GM12875 (cell line): ENCODE results near the gene GCNT2.
"Not testable (repeated sequence)": the region's sequence is repeated elsewhere in the genome, so short reads cannot be mapped to it uniquely, and the experiment has no call there.

Experiments
- H3K4me3 ChIP-seq: one replicate; pipeline ENCODE4 v1.5.1; 2011; ENCODE audit warnings: low read depth, low read length, control low read depth
- TF ChIP-seq, protein P1 (sequence below): IDR thresholded peaks from 2 replicates; pipeline ENCODE4 v1.5.1; 2011; ENCODE audit warnings: low read depth, mild to moderate bottlenecking, control low read depth, inconsistent platforms, low read length, moderate library complexity, borderline replicate concordance; ENCODE audit not compliant: insufficient read depth

GCNT2 gene

DNA sequence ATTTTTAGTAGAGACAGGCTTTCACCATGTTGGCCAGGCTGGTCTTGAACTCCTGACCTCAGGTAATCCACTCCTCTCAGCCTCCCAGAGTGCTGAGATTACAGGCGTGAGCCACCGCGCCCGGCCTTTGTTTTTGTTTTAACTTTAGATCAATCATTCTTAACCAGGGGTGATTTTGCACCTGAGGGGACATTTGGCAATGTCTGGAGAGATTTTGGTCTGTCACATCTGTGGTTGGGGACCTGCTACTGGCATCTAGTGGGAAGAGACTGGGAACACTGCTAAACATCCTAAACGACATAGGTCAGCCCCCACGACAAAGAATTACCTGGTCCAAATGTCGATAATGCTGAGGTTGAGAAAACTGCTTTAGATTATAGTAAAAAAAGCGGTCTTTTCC is 91.0 kb downstream of the GCNT2 start:
- TF ChIP-seq, protein P1, sequence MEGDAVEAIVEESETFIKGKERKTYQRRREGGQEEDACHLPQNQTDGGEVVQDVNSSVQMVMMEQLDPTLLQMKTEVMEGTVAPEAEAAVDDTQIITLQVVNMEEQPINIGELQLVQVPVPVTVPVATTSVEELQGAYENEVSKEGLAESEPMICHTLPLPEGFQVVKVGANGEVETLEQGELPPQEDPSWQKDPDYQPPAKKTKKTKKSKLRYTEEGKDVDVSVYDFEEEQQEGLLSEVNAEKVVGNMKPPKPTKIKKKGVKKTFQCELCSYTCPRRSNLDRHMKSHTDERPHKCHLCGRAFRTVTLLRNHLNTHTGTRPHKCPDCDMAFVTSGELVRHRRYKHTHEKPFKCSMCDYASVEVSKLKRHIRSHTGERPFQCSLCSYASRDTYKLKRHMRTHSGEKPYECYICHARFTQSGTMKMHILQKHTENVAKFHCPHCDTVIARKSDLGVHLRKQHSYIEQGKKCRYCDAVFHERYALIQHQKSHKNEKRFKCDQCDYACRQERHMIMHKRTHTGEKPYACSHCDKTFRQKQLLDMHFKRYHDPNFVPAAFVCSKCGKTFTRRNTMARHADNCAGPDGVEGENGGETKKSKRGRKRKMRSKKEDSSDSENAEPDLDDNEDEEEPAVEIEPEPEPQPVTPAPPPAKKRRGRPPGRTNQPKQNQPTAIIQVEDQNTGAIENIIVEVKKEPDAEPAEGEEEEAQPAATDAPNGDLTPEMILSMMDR, result no peak
- no peak overlapping the region for H3K4me3 ChIP-seq

DNA sequence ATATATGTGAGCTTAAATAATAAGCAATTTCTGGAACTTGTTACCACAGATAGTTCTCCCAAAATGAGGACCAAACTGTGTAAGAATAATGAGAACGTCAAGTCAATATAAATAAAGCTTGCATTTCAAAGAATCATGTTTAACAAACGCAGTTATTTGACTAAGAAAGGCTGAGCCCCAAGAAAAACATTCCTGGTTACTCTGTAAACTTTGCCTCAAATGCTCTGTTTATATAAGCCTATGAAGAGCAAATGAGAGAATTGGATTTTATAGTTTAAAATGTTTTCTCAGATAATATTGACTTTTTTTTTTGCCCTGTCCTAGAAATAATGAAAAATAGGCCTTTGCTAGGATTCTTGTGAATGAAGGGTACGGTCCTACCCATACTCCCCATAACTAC is 91.9 kb downstream of the GCNT2 start:
- TF ChIP-seq, protein P1, result no peak
- H3K4me3 ChIP-seq, result no peak overlapping the region

DNA sequence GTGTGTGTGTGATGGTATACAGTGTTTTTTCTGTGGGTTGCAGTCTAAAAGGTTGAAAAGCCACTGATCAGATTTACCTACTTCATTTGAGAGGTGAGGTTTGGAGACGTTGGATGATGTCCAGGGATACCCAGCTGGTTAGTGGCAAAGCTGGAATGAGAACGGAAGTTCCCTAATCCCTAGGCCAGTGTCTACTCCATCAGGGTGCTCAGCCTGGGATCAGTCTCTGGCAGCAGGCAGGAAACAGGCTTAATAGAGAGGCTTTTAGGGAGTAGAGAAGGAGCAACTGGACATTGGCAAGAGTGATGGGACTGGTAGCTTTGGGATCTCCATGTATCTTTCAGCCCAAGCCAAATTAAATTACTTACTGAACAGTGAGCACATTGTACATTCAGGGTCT is 92.6 kb downstream of the GCNT2 start:
- no peak overlapping the region for H3K4me3 ChIP-seq
- TF ChIP-seq, protein P1, result no peak

DNA sequence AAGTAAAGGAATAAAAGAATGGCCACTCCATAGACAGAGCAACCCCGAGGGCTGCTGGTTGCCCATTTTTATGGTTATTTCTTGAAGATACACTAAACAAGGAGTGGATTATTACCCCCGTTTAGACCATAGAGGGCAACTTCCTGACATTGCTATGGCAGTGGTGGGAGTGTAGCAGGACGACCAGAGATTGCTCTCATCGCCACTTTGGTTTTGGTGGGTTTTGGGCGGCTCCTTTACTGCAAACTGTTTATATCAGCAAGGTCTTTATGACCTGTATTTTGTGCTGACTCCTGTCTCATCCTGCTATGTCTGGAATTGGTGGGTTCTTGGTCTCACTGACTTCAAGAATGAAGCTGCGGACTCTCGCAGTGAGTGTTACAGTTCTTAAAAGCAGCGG is 94.5 kb downstream of the GCNT2 start:
- TF ChIP-seq, protein P1, result no peak
- no peak overlapping the region for H3K4me3 ChIP-seq

DNA sequence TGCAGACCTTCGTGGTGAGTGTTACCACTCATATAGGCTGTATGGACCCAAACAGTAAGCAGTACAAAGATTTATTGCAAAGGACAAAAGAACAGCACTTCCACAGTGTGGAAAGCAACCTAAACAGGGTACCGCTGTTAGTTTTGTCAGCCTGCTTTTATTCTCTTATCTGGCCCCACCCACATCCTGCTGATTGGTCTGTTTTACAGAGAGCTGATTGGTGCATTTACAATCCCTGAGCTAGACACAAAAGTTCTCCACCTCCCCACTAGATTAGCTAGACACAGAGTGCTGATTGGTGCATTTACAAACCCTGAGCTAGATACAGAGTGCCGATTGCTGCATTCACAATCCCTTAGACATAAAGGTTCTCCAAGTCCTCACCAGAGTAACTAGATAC is 95.1 kb downstream of the GCNT2 start:
- not testable (repeated sequence) for H3K4me3 ChIP-seq

DNA sequence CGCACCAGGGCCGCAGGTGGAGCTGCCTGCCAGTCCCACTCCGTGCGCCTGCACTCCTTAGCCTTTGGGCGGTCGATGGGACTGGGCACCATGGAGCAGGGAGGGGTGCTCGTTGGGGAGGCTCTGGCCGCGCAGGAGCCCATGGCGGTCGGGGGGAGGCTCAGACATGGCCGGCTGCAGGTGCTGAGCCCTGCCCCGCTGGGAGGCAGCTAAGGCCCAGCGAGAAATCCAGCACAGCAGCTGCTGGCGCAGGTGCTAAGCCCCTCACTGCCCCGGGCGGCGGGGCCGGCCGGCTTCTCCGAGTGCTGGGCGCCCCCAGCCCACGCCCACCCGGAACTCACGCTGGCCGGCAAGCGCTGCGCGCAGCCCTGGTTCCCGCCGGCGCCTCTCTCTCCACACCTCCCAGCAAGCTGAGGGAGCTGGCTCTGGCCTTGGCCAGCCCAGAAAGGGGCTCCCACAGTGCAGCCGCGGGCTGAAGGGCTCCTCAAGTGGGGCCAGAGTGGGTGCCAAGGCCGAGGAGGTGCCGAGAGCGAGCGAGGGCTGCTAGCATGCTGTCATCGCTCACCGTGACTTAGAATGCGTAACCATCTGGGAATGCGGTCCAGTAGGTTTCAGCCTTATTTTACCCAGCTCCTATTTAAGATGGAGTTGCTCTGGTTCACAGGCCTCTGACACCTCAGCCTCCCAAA is 96.0 kb downstream of the GCNT2 start:
- no peak overlapping the region for H3K4me3 ChIP-seq
- TF ChIP-seq, protein P1, result no peak

DNA sequence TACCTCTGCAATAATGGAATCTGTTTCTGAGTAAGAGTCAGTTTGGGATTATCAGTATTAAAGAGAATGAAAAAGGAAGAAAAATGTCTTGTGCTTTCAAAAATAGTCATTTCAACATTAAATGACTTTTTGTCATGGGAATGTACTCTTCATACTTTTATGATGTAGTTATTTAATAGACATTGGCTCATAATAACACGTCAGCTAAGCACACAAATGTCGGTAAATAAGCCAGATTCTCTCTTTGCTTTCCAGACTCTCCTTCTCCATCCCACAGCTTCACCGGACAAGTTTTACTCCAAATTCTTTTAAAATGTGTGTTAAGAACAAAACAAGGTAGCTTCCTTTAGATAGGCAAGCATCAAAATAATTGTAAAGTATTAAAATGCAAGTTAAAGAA is 97.3 kb downstream of the GCNT2 start:
- no peak overlapping the region for H3K4me3 ChIP-seq
- TF ChIP-seq, protein P1, result no peak

DNA sequence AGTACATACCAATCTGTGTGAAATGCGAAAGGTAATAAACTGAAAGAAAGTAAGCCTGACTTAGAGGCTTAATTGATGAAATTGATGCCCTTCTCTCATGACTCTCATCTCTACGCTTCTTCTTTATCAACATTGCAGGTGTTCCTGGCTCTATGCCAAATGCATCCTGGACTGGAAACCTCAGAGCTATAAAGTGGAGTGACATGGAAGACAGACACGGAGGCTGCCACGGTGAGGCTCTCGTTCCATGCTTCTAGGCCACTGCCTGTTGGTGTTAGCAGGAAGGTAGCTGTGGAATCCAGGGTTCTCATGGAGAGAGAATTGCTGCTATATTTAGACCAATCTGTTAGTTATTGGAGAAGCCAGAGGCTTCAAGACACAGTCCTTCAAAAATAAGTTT is 100.1 kb downstream of the GCNT2 start:
- TF ChIP-seq, protein P1, result no peak
- H3K4me3 ChIP-seq, result no peak overlapping the region
